Measurements from ENCODE around the gene ARFGAP3.

Gene ARFGAP3

DNA sequence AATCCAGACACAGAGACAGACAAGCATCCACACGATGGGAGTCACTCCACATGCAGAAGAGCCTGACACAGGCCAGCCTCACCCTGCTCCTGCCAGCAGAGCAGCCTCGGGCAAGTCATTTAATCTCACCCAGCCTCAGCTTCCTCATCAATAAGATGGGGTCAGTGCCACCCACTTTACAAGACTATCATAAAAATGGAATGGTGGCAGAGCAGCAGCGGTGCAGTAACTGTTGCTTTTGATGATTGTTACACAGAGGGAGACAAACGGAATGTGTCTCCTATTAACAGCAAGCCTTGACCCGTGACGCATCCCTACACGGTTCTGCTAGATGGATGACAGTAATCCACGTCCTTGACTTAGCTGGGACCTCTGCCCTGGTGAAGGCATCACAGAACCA, 26.0 kb upstream of the ARFGAP3 start:
- FAIRE-seq = no peak

DNA sequence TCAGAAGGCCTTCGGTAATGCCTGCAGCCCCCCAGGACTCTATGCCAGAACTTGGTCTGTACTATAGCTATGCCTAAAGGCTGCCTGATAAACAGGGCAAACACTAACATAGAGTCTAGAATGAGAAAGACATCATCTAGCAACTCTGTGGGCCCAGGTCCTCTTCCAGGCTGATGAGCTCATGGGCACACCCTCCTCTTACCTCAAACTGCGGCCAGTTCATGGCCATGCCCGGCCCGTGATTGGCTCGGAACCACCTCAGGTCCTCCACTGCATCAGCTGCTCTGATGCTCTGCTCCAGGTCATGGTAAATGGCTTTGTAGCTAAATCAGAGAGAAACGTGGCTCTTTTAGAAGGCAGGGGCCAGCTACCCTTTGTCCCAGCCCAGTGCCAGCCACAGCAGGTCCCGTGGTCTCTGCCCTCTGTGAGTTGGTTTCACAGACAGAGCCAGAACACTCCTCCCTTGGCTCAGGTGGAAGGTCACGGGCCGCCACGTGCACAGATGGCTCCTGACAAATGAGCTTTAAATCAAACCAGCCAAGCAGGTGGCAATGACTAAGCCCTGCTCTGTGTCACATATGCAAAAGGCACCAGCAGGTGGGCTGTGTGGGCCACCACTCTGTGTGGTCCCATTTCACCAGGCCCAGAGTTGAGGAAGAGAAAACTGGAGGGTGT, 25.0 kb upstream of the ARFGAP3 start:
- no peak for FAIRE-seq

DNA sequence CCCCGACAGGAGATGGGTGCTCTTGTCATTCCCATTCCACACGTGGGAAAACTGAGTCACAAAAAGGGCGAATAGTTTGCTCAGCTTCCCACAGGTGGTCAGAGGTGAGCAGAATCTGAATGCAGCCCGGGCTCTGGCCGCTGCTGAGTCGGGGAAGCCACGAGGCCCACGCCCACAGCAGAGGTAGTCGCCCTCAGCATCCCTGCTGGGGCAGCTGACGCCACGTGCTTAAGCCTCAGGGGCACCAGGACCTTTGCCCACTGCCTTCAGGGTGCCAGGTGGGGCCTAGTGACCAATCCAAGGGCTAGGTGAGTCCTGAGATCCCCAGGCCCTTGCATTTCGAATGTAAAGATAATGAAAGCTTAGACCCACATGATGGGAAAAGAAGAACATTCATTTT, 24.2 kb upstream of the ARFGAP3 start:
- FAIRE-seq = no peak

DNA sequence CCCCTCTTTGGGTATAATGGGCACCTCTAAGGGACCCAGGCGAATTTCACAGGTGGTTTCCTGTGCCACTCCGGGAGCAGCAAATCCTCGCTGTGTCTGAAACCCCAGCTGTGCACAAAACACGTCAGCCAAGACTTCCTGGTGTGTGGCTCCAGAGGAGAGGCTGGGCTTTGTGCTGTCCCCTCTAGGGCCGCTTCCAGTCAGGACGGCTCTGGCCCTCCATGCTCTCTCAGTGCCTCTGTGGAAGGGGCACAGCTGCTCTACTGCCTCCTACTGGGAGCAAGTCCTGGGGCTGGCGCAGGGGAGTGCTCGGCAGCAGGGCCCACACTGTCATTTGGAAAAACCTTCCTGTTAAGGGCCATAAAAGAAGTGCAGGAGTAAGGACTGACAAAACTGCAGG, 23.7 kb upstream of the ARFGAP3 start:
- no peak for FAIRE-seq

DNA sequence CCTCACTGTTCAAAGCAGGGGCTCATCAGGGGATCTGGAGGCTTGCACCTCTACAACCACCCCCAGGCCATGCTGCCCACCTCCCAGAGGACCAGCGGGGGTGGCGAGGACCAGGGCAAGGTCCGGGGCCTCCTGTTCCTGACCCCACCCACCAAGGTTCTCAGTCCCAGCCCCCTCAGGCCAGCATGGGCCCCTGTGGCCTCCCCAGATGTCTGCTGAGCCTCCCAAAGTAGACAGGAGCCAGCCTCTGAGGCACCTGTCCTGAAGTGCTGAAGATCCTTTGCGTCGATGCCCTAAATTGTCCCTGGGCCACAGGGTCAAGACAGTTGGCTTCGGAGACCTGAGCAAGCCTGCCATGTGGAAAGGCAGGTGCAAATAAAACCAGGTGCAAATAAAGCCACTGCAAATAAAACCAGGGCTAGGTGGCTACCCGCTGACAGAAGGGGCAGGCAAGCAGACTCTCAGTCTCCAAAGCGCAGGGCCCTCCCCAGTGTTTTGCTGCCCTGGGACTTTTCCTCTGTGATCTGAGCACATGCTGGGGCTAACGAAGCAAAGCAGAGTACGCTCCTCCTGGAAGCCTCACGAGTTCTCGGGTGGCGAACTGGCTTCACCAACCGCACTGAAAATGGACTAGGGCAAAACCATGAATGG, 22.4 kb upstream of the ARFGAP3 start:
- no peak for FAIRE-seq

DNA sequence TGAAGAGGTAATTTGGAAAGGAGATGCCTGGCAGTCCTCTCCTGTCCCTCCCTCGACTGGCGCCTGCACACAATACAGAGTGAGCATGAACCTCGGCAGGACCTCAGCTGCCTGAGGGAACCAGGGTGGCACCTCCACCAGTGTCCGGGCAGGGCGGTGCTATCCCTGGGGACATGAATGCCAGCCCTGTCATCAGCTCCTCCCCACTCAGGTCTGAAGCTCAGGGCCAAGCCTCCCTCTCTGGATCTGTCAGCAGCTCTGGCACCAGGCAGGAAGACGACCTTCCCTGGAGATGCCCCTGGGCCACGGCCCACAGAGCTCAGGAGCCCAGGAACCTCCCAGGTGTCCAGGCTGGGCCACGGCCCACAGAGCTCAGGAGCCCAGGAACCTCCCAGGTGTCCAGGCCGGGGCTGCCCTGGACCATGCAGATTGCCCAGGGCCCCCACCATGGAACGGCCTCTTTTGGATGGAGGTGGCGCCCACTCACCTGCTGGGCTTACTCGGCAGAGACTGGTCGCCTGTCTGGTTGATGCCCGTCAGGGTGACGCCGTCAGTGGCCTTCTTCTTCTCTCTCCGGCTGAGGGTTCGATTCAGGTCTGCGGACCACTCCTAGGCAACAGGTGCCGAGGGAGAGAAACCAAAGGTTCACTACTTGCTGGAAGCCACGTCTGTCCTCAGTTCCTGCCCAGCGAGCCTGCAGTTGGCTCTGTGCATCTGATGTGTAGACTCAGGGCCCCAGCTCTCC, 21.7 kb upstream of the ARFGAP3 start:
- no peak for FAIRE-seq

DNA sequence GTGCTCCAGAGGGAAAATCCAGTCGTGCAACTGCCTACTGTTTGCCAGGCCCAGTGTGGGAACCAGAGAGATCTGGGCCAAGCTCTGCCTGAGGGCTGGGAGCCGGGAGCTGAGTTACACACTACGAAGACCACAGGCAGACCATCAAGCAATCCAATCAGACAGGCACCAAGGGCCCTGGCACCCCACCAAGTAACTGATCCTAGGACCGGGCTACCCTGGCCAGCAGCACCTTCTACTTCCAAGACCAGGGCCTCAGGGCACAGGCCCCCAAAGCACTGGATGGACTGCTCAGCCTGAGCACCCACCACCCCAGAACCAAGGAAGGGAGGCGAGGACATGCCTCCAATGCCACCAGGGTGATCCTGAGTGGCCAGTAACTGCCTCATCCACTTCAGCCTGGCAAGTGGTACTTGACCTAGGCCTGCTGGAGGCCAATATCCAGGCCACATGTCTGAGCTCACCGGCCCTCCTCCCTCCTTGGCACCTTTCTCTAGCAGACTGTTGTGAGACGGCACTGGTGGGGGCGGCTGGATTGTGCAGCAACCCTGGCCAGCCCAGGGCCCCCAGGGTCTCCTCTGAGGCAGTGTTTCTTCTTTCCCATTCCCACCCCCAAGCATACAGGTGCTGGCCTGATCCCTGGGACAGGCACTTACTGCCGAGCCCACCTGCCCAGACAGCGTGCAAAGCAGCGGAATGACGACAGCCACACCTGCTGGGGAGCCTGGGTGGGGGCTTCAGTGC, 20.7 kb upstream of the ARFGAP3 start:
- no peak for FAIRE-seq

DNA sequence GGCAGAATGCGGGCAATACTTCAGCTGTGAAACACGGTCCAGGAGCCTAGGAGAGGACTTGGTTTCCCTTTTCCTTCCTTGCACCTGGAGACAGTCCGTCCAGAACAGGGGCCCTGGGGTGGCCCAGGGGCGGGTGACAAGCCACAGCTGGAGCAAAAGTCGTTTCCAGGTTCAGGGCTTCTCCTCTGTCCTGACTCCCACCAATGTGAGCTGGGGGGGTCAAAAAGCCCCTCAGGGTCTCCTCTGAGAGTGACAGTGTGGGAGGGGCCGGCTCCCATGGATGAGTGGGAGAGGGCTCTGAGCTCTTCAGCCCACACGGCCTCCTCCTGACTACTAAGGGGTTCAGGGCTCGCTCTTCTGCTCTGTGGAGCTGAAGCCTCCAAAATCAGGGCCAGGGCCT, 20.1 kb upstream of the ARFGAP3 start:
- no peak for FAIRE-seq

DNA sequence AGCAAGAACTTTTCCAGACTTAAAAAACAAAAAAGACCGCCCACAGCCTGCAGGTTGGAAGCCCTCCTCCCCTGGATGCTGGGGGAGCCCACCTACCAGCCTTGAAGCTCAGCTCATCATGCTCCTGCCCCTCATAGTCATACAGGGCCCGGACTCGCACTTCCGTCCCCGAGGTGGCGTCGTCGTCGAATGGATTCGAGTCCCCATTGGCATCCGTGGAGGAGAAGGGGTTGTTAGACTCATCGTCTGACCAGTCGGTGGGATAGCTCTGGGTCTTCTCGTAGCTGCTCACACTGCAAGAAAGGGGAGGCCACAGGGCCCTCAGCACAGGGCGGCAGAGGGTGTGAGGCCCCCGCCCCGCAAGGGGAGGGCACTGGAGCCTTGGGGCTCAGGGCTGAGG, 19.0 kb upstream of the ARFGAP3 start:
- FAIRE-seq = no peak

DNA sequence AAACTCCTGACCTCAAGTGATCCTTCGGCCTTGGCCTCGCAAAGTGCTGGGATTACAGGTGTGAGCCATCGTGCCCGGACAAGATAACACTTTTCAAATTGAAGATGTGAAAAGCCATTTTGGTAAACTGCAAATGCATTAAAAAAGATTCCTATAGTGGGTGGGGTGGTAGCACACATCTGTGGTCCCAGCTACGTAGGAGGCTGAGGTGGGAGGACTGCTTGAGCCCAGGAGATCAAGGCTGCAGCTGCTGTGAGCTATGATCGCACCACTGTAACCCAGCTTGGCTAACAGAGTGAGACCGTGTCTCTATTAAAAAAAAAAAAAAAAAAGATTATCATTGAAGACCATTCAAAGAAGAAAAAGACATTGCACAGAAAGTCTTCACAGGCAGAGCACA, 16.9 kb upstream of the ARFGAP3 start:
- FAIRE-seq = no peak

DNA sequence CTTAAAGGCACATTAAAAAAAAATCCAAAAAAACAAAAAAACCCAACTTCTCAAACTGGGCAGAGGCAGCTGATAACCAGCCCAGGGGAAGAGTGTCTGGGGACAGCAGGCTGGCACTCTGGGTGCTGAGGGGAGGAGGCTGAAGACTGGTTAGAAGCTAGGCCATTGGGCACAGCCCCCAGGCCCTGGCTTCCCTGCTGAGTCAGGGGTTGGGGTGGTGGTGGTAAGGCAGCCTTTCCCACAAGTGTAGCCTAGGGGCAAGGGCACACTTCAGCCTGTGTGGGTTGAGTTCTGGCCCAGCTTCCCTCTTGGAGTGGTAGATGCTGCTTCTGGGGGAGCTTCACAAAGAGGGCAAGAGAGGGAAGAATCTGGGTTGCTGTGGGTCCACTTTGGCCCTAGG, 16.3 kb upstream of the ARFGAP3 start:
- no peak for FAIRE-seq

DNA sequence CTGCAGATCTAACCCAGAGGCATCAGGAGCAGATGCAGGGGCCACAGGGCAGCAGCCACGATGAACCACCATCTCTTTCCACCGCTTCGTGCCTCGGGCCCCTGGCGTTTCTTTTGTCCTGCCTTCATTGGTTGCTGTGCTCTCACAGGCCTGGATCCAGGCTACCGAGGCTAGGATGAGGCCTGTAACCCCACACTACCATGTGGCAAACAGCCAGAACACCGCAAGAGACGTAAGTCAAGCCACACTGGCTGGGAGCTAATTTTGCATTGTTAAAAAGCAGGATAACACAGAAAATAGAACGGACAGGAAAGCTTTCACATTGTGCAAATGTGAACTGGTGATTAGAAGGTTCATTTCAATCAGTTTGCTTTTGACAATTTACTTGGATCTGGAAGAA, 15.7 kb upstream of the ARFGAP3 start:
- FAIRE-seq = no peak

DNA sequence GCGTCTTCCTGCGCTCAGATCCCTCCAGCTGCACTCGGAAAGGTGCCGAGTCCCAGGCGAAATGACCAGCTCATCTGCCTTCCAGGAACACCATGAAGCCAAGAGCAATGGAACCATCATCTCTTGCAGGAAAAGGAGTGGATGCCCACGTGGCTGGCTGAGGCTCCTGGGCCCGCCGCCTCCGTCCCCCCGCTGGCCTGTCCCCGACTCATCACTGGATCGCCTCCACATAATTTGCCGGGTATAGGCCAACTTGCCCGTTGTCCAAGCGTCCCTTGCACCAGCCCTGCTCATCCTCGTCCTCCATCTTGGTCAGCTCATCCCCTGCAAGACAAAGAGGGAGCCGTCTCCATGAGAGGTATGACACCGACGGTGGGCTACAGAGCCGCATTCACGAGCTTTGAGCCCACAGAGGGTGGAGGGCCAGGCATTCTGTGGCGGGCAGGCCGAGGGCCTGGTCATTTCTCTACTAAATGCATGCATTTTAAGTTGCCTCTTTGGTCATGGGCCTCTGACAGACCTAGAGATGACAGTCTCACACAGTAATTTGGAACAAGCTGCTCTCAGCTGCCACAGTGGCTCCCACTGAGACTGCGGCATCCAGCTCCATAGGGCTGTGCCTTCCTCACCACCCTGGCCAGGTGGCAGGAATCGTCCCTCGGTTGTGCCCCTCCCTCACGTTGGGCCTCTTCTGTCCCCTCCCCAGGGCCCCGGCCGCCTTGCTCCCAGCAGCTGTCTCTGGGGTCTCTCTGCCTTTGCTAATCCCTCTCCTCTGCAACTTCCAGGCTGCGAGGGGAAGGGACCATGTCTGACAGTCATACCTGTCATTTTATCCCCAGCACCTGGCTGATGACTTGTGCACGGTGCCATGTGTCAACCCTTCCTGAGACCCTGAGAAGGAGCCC, 14.3 kb upstream of the ARFGAP3 start:
- no peak for FAIRE-seq

DNA sequence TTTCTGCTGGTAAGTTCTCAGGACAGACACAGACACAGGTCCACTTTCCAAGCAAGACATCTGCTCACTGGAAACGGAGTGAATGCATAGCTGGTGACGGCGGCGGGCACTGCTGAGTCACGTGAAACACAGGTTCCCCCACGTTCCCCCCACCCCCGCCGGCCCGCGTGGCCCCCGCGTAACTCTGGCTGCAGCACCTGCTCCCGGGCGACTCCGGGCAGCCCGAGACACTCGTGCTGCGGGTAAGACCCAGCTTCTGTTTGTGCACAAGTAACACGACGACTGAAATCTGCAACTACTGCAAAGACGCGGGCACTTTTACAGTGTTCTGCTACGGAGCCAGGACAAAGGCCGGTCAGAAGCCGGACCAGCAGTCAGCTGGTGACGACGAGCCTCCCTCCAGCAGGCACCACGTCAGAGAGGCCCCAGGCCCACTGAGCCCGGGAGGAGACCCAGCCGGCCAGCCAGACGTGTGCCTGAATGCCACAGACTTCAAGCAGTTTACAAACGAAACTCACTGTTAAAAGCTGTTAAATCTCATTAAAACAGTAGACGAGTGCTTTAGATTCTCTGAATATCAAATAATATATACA, 12.9 kb upstream of the ARFGAP3 start:
- no peak for FAIRE-seq

DNA sequence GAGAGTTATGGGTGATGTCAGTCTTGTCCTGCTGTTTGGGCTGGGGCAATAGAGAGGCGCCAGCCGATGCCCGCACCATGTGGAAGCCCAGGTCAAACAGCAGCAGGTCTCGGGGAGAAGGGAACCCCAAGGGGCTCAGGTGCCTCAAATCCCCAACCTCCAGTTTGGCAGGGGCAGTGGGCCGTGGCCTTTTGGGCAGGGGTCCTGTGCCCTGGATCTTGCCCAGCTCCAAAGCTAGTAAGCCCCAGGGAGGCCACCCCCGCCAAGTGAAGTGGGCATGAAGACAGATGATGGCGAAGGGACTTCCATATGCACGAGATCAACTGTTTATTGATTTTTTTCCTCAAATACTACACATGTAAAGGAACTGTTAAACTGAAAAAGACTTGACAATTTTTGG, 12.4 kb upstream of the ARFGAP3 start:
- no peak for FAIRE-seq

DNA sequence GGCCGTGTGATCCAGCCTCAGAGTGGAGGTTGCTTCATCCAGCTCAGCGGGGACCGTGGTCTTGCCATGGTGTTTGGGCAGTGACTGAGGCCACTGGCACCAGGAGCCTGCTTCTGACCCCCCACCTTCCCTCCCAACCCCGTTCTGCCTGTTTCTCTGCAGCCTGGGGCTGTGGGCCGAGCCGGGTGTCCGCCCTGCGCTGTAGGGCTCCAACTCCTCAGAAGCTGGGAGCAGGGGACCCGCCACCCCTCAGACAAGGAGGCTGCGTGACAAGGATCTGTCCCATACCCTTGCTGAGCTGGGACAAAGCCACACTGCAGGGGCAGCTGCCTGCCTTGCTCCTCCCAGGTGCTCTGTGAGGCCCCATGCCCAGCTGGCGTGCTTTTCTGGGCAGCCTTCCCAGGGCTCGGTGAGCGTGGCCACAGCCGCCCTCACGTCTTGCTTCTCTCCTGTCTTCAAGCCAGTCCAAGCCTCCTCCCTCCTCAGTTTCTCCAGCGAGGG, 11.7 kb upstream of the ARFGAP3 start:
- FAIRE-seq = no peak

DNA sequence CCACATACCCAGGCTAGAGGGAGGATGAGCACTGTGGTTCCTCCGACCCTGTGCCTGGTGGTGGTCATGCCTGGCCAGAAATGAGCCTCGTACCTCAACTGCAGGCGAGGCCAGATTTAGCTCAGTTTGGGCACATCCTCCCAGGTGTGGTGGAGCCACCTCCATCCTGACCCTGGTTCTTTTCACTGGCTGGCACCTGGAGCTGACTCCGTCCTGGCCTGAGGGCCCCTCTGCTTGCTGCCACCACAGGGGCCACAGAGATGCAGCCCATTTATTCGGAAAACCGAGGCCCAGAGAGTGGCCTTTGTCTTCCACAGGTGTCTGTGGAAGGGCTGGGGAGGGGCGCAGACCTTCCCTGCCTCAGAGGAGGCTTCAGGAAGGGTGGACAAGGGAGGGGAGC, 9.0 kb upstream of the ARFGAP3 start:
- no peak for FAIRE-seq

DNA sequence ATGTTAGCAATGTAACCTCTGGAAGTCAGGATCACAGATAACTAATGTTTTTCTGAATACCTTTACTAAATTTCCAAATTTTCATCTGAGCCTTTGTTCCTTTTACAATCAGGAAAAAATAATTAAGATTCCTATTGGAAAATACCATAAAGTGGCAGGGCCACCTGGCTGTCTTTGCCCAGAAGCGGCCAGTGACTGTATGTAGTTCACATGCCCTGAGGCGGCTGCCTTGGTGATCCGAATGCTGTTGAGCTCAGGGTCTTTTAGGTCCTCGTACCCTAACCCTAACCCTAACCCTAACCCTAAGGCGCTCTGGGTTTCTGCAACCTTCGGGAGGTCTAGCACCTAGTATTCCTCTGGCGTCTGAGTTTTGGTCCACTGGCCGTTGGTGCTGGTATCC, 8.5 kb upstream of the ARFGAP3 start:
- no peak for FAIRE-seq

DNA sequence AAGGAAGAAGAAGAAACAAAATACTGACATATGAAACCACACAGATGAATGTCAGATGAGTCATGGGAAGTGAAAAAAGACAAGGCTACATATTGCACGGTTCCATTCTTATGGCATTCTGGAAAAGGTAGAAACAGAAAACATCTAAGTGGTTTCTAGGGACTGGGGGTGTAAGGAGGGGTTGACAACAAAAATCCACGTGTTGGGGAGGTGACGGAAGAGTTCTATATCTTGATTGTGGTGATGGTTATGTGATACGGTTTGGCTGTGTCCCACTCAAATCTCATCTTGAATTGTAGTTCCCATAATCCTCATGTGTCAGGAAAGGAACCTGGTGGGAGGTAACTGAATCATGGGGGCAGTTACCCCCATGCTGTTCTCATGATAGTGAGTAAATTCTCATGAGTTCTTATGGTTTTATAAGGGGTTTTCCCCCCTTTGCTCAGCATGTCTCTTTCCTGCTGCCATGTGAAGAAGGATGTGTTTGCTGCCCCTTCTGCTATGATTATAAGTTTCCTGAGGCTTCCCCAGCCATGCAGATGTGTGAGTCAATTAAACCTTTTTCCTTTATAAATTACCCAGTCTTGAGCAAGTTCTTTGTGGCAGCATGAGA, 6.4 kb upstream of the ARFGAP3 start:
- no peak for FAIRE-seq

DNA sequence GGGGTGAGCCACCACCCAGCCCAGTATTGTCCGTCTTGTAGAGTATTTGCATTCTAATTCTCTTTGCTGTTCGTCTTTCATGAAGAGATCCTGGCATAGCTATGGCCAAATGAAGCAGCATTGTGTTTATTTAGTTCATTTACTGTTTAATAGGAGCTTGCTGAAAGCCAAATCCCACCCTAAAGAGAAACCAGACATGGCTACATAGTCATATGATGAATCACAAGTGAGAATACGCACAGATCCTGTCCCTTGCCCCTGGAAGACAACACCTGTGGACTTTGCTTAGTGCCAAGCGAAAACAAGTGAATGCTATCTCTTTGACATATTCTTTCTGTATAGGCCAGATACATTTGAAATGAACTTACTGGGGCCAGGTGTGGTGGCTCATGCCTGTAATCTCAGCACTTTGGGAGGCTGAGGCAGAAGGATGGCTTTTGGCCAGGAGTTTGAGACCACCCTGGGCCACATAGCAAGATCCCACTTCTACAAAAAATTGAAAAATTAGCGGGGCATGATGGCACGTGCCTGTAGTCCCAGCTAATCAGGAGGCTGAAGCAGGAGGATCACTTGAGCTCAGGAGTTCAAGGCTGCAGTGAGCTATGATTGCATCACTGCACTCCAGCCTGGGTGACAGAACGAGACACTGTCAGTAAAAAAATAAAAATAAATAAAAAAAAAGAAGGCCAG, 5.1 kb upstream of the ARFGAP3 start:
- no peak for FAIRE-seq

DNA sequence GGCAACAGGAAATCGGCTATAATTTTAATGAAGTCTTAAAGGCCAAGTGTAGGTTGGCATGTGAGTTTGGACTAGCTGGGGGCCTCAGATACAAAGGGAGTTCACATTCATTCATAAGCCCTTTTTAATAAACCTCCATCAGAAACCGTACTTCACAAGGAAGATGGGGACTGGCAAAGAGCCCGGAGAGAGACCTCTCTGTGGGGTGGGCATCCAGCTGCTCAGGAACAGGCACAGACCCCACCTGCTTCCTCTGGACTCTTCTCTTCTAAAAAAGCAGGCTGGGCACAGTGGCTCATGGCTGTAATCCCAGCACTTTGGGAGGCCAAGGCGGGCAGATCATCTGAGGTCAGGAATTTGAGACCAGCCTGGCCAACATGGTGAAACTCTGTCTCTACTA, 3.9 kb upstream of the ARFGAP3 start:
- no peak for FAIRE-seq
